Suprapubic skin (tissue), 4 donors: ENCODE results near the gene CHRM3.

Source experiments
- CTCF ChIP-seq, 2 donors: fragments of 200-600 bp in 1 of 2; fragments of 450-650 bp in 1 of 2; sonication (generic) in 1 of 2; IDR thresholded peaks; one replicate each; pipeline ENCODE4 v1.5.1; 2016 to 2019; ENCODE audit warnings: antibody characterized with exemption in 2 of 2, mild to moderate bottlenecking in 1 of 2, moderate library complexity in 1 of 2
- POLR2A ChIP-seq, 2 donors: fragments of 450-650 bp; IDR thresholded peaks; one replicate each; pipeline ENCODE4 v1.6.1; 2017; ENCODE audit warnings: antibody characterized with exemption in 2 of 2, mild to moderate bottlenecking in 2 of 2, moderate library complexity in 2 of 2
- POLR2AphosphoS5 ChIP-seq, 3 donors: sonication (generic); formaldehyde crosslinking; IDR thresholded peaks; one replicate each; pipeline ENCODE4 v1.6.1; 2017; ENCODE audit warnings: antibody characterized with exemption in 3 of 3

- TF ChIP-seq CTCF (IDR thresholded peaks at IDR 0.05) (no peak), POLR2AphosphoS5 (IDR thresholded peaks at IDR 0.05) (no peak), POLR2A (IDR thresholded peaks at IDR 0.05) (no peak)
Measured at GRCh38 chr1:239432255-239432654, 45.9 kb downstream of the CHRM3 start.
